ACC112 (cell line): ENCODE measurements around the gene AOX1.
"Not testable (repeated sequence)": the region's sequence is repeated elsewhere in the genome, so short reads cannot be mapped to it uniquely, and the experiment has no call there.

Source experiments
- H2AFZ ChIP-seq: fragments of 200-600 bp; sonication (generic); one replicate; pipeline ENCODE4 v1.6.0; 2017; ENCODE audit warnings: antibody characterized with exemption, low read length; ENCODE audit not compliant: unreplicated experiment
- H3K27ac ChIP-seq: fragments of 200-600 bp; sonication (generic); 2 replicates; pipeline ENCODE4 v1.5.1; 2014; ENCODE audit warnings: low read depth, mild to moderate bottlenecking, antibody characterized with exemption, low read length, moderate library complexity
- H3K27me3 ChIP-seq: fragments of 200-600 bp; sonication (generic); 2 replicates; pipeline ENCODE4 v1.6.1; 2014; ENCODE audit warnings: mild to moderate bottlenecking, antibody characterized with exemption, low read length, moderate library complexity, mixed read lengths; ENCODE audit not compliant: insufficient read depth
- H3K36me3 ChIP-seq: fragments of 200-600 bp; sonication (generic); 2 replicates; pipeline ENCODE4 v1.6.1; 2016; ENCODE audit warnings: mild to moderate bottlenecking, antibody characterized with exemption, low read length, moderate library complexity, mixed read lengths; ENCODE audit not compliant: insufficient read depth
- H3K4me1 ChIP-seq: fragments of 200-600 bp; sonication (generic); one replicate; pipeline ENCODE4 v1.6.1; 2016; ENCODE audit warnings: low read length, mixed read lengths; ENCODE audit not compliant: insufficient read depth, unreplicated experiment, control insufficient read depth
- H3K4me3 ChIP-seq: fragments of 200-600 bp; sonication (generic); 2 replicates; pipeline ENCODE4 v1.5.1; 2014; ENCODE audit warnings: mild to moderate bottlenecking, low read depth, low read length
- H3K79me2 ChIP-seq: fragments of 200-600 bp; sonication (generic); one replicate; pipeline ENCODE4 v1.6.0; 2016; ENCODE audit warnings: low read length; ENCODE audit not compliant: control insufficient read depth, unreplicated experiment, insufficient read depth

Gene AOX1

DNA sequence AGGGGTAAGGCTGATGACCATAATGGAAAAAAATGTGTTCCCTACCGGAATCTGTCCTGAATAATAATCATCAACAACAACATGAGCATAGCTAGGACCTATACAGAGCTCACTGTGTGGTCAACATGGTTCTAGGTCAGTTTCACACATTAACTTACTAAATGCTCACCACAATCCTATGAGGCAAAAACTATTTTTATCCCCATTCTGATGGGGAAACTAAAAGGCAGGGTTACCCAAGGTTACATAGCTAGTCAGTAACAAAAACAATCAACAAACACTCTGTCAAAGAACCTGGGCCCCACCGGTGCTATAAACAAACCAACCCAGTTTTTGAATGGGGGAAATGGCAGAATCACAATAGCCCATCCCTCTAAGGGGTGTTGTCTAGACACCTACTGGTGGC, 40.1 kb downstream of the AOX1 start:
- peaks cover 56% of the 10 kb centered on the region for H3K4me1 ChIP-seq
- no peaks in the 10 kb centered on the region for H3K79me2 ChIP-seq
- H2AFZ ChIP-seq, result no peak overlapping the region
- H3K4me3 ChIP-seq, result no peak overlapping the region
- peaks cover 50% of the 10 kb centered on the region for H3K36me3 ChIP-seq
- H3K27me3 ChIP-seq, result no peaks in the 10 kb centered on the region
- H3K27ac ChIP-seq, result peak overlapping the region; percentile 95

DNA sequence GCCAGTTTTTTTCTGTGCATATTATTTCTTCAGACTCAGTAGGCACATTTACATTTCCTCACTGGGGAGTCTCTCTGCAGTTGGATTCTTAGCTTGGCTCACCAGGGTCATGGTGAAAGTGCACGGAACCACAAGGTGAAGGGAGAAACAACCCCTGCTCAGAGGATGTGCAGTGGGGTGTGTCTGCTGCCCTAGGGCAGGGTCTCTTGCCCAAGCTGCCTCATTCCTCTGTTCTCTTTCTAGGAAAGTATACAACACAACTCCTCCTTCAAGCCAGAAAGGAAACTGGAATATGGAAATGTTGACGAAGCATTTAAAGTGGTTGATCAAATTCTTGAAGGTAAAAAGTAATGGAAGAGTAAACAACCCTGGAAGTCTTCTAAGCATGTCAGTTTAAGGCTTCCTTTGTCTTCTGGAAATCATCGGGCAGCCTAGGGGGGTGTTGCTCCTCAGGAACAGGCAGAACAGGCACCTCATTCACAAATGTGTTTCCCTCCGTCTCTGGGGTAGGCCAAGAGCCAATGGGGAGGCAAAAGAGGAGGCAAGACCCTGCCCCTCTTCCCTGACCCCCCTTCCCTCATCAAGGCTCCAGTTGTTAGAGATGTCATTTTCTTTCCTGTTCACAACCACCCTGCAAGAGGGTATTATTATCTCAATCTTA, 41.4 kb downstream of the AOX1 start:
- no peak overlapping the region for H2AFZ ChIP-seq

DNA sequence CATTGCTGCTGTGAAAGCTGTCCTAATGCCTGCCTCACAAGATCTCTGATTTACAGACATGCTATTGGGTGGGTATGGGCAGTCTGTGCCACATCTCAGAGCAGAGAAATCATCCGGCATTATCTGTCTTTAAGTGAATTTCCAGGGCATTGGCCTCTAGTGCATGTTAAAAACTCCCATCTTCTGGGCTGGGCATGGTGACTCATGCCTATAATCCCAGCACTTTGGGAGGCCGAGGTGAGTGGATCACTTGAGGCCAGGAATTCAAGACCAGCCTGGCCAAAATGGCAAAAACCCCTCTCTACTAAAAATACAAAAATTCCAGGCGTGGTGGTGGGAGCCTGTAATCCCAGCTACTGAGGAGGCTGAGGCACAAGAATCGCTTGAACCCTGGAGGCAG, 42.6 kb downstream of the AOX1 start:
- not testable (repeated sequence) for H2AFZ ChIP-seq, H3K79me2 ChIP-seq, H3K4me3 ChIP-seq, H3K27me3 ChIP-seq
- Histone ChIP-seq H3K36me3 (peaks cover 39% of the 10 kb centered on the region), H3K27ac (peak overlapping the region; percentile 25; the same call in 1 of the 2 replicates), H3K4me1 (peaks cover 48% of the 10 kb centered on the region)

More for the DNA sequence above, 41.4 kb downstream of the AOX1 start:
- H3K79me2 ChIP-seq, result no peaks in the 10 kb centered on the region
- no peak overlapping the region for H3K4me3 ChIP-seq
- H3K4me1 ChIP-seq, result peaks cover 54% of the 10 kb centered on the region
- no peaks in the 10 kb centered on the region for H3K27me3 ChIP-seq
- H3K36me3 ChIP-seq, result peaks cover 45% of the 10 kb centered on the region
- peak overlapping the region; percentile 25; the same call in 1 of the 2 replicates for H3K27ac ChIP-seq

DNA sequence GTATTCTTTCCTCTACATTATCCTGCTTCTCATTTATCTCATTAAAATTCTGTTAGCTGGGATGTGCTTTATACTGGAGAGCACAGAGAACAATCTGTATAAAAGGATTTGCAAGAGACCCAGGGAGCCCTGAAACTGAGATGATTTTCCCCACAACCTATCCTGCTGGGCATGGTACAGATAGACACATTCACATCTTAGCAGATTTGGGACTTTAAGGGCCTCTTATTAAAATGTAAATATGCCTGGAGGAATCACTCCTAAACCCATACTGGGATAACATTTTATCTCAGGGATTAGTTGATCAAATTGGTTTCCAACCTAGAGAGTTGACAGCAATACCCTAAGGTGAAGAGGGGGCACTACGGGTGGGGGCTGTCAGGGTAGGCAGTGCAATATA, 45.5 kb downstream of the AOX1 start:
- Histone ChIP-seq H3K27ac (no peak overlapping the region), H3K36me3 (peaks cover 43% of the 10 kb centered on the region), H2AFZ (no peak overlapping the region), H3K27me3 (no peaks in the 10 kb centered on the region), H3K4me1 (peaks cover 31% of the 10 kb centered on the region), H3K4me3 (no peak overlapping the region), H3K79me2 (no peaks in the 10 kb centered on the region)

DNA sequence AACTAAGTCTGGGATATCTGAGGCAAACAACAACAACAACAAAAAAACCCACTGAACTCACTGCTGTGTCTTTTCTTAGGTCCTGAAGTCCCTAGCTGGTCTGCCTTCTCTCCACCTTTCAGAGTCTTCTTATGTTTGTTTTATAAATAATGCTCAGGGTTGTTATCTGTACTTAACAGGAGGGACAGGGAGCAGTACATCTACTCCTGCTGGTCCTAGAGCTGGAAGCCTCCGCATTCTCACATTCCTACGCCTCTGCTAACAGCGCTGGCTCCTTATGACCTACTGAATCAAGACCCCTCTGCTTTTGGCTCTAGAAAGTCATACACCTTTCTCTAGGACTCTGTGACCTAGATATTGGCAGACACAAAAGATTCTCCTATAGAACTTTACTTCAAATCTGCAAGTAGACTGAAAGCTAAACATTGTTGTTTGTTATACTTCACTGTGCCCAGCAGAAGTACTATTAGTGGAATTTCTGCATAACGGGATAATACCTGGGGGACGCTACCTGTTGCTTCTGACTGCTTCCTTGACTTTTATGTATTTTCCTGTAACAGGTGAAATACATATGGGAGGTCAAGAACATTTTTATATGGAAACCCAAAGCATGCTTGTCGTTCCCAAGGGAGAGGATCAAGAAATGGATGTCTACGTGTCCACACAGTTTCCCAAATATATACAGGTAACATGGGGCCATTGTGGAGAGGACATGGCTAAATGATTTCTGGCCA, 48.6 kb downstream of the AOX1 start:
- Histone ChIP-seq H3K36me3 (peaks cover 48% of the 10 kb centered on the region), H3K79me2 (no peaks in the 10 kb centered on the region), H3K4me1 (peaks cover 11% of the 10 kb centered on the region), H3K27ac (no peak overlapping the region; the same call in 1 of the 2 replicates), H2AFZ (no peak overlapping the region), H3K27me3 (no peaks in the 10 kb centered on the region), H3K4me3 (no peak overlapping the region)

DNA sequence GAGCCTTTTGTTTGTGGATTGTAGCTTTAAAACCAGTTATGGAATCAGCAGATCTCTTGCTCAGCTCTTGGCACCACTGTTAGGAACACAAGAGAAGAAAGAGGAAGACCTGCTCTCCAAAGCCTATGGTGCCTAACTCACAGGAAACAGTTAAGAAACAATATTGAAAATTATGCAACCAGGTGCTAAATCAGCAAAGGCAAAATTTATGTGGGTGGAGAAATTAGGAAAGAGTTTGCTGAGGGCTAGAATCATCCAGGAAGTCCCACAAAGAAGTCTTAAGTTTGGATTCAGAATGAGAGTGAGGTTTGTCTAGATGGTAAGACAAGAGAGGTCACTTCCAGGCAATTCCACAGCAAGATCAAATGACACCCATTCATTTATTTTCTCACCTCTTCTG, 49.4 kb downstream of the AOX1 start:
- no peak overlapping the region for H2AFZ ChIP-seq
- H3K4me3 ChIP-seq, result no peak overlapping the region
- H3K4me1 ChIP-seq, result peaks cover 11% of the 10 kb centered on the region
- H3K36me3 ChIP-seq, result peaks cover 49% of the 10 kb centered on the region
- H3K27me3 ChIP-seq, result no peaks in the 10 kb centered on the region
- H3K27ac ChIP-seq, result peak overlapping the region; percentile 8; the same call in 1 of the 2 replicates
- H3K79me2 ChIP-seq, result no peaks in the 10 kb centered on the region

DNA sequence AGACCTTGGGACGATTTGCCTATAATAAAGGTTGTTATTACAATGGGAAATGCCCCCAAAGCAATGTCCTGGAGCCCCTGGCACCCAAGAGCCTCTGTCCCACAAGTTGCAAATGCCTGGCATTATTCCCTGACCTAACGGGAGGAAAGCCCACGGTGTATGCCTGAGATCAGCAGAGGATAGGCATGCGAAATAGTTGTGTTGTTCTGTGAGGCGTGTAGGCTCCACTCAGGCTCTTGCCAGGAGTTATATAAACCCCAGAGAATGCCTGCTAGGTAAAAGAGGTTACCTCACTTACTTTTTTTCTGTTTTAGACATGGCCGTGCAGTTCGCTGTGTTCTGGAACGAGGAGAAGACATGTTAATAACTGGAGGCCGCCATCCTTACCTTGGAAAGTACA, 52.1 kb downstream of the AOX1 start:
- Histone ChIP-seq H3K4me3 (no peak overlapping the region), H2AFZ (no peak overlapping the region), H3K79me2 (no peaks in the 10 kb centered on the region), H3K27ac (no peak overlapping the region), H3K36me3 (peaks cover 52% of the 10 kb centered on the region), H3K27me3 (no peaks in the 10 kb centered on the region), H3K4me1 (peaks cover 11% of the 10 kb centered on the region)

DNA sequence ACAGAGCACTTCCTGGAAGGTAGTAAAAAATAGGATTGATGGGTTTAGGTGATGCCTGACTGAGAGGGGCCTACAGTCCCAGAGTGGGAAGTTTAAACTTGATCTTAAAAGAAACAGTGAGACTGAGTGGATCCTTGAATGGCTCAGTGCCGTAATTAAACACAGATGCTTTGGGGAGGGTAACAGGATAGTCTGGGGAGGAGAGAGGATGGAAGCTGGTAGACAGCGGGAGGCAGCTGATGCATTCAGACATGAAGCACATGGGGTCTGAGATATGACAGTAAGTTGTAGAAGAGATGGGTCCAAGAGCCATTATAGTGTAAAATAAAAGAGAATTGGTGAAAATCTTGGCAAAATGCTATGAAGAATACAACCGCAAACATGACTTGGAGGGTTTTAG, 54.4 kb downstream of the AOX1 start:
- H3K27me3 ChIP-seq, result no peaks in the 10 kb centered on the region
- peaks cover 56% of the 10 kb centered on the region for H3K36me3 ChIP-seq
- peaks cover 5% of the 10 kb centered on the region for H3K79me2 ChIP-seq
- no peak overlapping the region for H2AFZ ChIP-seq
- H3K4me3 ChIP-seq, result no peak overlapping the region
- peaks cover 4% of the 10 kb centered on the region for H3K4me1 ChIP-seq
- no peak overlapping the region for H3K27ac ChIP-seq

DNA sequence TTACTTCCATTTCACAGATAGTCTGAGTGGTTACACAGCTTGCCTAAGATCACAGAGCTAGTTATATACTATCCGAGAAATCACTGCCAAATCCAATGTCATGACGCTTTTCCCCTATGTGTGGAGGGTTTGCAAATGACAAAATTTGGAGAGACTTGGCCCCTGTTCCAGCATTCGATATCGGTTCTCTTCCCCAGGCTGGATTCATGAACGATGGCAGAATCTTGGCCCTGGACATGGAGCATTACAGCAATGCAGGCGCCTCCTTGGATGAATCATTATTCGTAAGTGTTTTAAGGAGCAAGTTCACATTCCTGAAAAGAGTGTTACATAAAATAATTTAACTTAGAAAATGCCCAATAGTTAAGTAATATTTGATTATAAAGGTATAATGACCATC, 55.1 kb downstream of the AOX1 start:
- Histone ChIP-seq H3K27me3 (no peaks in the 10 kb centered on the region), H3K79me2 (peaks cover 6% of the 10 kb centered on the region), H3K27ac (no peak overlapping the region), H2AFZ (no peak overlapping the region), H3K4me1 (no peaks in the 10 kb centered on the region), H3K36me3 (peaks cover 59% of the 10 kb centered on the region), H3K4me3 (no peak overlapping the region)

DNA sequence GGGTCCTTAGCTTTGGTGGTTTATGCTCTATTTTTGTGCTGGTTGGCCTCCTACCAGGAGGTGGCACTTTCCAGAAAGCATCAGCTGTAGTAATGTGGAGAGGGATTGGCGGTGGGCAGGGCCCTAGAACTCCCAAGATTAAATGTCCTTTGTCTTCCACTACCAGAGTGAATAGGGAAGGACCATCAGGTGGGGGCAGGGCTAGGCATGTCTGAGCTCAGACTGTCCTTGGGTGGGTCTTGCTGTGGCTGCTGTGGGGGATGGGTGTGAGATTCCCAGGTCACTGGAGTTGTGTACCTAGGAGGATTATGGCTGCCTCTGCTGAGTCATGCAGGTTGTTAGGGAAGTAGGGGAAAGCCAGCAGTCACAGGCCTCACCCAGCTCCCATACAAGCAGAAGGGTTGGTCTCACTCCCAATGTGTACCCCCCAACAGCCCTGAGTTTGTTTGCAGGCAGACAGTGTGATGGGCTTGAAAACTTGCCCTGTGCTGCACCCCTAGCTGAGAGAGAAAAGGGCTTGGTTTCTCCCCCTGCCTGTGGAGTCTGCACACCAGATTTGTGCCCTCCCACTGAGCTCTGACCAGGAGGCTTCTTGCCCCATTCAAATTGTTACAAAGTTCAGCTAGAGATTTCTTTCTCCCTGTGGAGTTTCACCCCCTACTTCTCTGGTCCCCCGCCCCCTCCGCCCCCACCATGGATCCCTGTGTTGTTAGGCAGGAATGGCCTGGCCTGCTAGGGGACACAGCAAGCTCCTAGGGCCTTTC, 62.9 kb downstream of the AOX1 start:
- H3K27ac ChIP-seq, result not testable (repeated sequence)

More for the DNA sequence above, 62.9 kb downstream of the AOX1 start:
- H3K27me3 ChIP-seq, H3K4me3 ChIP-seq, H3K4me1 ChIP-seq, H2AFZ ChIP-seq: not testable (repeated sequence)
- peaks cover 64% of the 10 kb centered on the region for H3K36me3 ChIP-seq
- peaks cover 12% of the 10 kb centered on the region for H3K79me2 ChIP-seq
